GM15510 (cell line): ENCODE data around the gene C2CD2.

Source experiments
- POLR2A ChIP-seq: IDR thresholded peaks from 3 replicates; pipeline ENCODE4 v1.6.1; 2011; ENCODE audit warnings: borderline replicate concordance; ENCODE audit not compliant: insufficient read length; ENCODE audit errors: extremely low read depth

Gene C2CD2

GRCh38 chr21:41836166-41837015 lies 117.4 kb downstream of the C2CD2 start:
- no peak for TF ChIP-seq POLR2A

GRCh38 chr21:41835711-41836154 lies 118.1 kb downstream of the C2CD2 start:
- no peak for TF ChIP-seq POLR2A
